Measurements from ENCODE around the gene RABEP1. TPM values are rescaled to one million over a fixed set of nuclear protein-coding genes. Genes with fewer than 3 reads are reported as not detected.
A peak's percentile ranks its signal among the peaks of the same experiment; 100 is the strongest.

The RABEP1 gene
- polyA plus RNA-seq, 3 donors, result 12.7 to 19.1 (median 13.7) TPM

GRCh38 chr17:5297245-5297644 is 15.2 kb downstream of the RABEP1 start:
- no peak overlapping the region for H3K27ac Mint-ChIP-seq
- Histone ChIP-seq H3K9ac (ENCODE audit: insufficient read depth, low read length, poor library complexity, severe bottlenecking) (no peak overlapping the region), H3K4me2 (replicated peaks; ENCODE audit: extremely low read depth, low read length, poor library complexity, severe bottlenecking) (no peak overlapping the region), H3K27me3 (ENCODE audit: control insufficient read depth in 2 of 2, insufficient read depth in 2 of 2, low read length in 2 of 2) (no peaks in the 10 kb centered on the region), H4K20me1 (ENCODE audit: insufficient read depth, low read length) (peaks cover 94% of the 10 kb centered on the region), H3K36me3 (replicated peaks in 1 of 2; ENCODE audit: control insufficient read depth in 1 of 2, insufficient read depth in 2 of 2, low read length in 2 of 2) (peaks cover 9 to 45% of the 10 kb centered on the region in 2 donors), H3K4me1 (ENCODE audit: control insufficient read depth in 1 of 2, insufficient read depth in 2 of 2, low read length in 2 of 2) (no peaks in the 10 kb centered on the region), H3K27ac (ENCODE audit: low read depth in 1 of 2, low read length in 2 of 2) (no peak overlapping the region), H2AFZ (ENCODE audit: insufficient read depth, low read depth, low read length, poor library complexity, severe bottlenecking) (no peak overlapping the region), H3K9me3 (replicated peaks in 1 of 2; ENCODE audit: control insufficient read depth in 1 of 2, insufficient read depth in 1 of 2, low read length in 2 of 2) (no peaks in the 10 kb centered on the region), H3K79me2 (ENCODE audit: insufficient read depth, low read length) (peaks cover 97% of the 10 kb centered on the region), H3K4me3 (replicated peaks in 1 of 3; ENCODE audit: low read depth in 2 of 3, low read length in 3 of 3) (no peak overlapping the region)
- peaks cover 5 to 40% of the 10 kb centered on the region in 2 donors for H3K36me3 Mint-ChIP-seq
- intact Hi-C loops (cut with micrococcal nuclease), result no loop called here
- no CpG with 5 or more reads among the region's 2 CpGs for WGBS (ENCODE audit: insufficient coverage)
- TF ChIP-seq, protein P1, sequence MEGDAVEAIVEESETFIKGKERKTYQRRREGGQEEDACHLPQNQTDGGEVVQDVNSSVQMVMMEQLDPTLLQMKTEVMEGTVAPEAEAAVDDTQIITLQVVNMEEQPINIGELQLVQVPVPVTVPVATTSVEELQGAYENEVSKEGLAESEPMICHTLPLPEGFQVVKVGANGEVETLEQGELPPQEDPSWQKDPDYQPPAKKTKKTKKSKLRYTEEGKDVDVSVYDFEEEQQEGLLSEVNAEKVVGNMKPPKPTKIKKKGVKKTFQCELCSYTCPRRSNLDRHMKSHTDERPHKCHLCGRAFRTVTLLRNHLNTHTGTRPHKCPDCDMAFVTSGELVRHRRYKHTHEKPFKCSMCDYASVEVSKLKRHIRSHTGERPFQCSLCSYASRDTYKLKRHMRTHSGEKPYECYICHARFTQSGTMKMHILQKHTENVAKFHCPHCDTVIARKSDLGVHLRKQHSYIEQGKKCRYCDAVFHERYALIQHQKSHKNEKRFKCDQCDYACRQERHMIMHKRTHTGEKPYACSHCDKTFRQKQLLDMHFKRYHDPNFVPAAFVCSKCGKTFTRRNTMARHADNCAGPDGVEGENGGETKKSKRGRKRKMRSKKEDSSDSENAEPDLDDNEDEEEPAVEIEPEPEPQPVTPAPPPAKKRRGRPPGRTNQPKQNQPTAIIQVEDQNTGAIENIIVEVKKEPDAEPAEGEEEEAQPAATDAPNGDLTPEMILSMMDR (IDR thresholded peaks at IDR 0.05), result no peak
- no peak overlapping the region for H3K4me3 Mint-ChIP-seq
- no peaks in the 10 kb centered on the region for H3K27me3 Mint-ChIP-seq (ENCODE audit: low read depth in 3 of 3)
- DNase-seq, result no peak
- H3K9me3 Mint-ChIP-seq, result peaks cover 0 to 3% (median 0%) of the 10 kb centered on the region in 7 donors
- peaks cover 3% of the 10 kb centered on the region for H3K4me1 Mint-ChIP-seq

DNA sequence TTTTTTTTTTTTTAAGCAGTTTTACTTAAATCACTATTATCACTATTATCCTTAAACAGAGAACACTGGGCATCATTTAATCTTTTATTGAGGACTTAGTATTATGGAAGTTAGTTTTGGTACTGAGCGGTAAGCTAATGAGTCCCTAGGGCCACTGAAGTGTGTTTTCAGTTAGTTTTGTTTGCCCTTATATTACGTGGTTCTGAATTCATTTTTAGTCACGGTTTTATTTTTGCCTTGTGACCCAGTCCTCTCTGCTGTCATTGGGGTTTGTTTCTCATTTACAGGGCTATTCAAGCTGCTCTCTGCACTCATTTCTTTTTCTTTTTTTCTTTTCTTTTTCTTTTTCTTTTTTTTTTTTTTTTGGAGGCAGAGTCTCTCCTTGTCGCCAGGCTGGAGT is 17.3 kb downstream of the RABEP1 start:
- Mint-ChIP-seq H3K27me3 (ENCODE audit: low read depth in 3 of 3) (no peaks in the 10 kb centered on the region), H3K27ac (peak overlapping the region in 1 of 7 donors; percentile 48), H3K4me1 (peaks cover 3% of the 10 kb centered on the region), H3K4me3 (no peak overlapping the region), H3K9me3 (no peaks in the 10 kb centered on the region), H3K36me3 (peaks cover 7 to 41% of the 10 kb centered on the region in 2 donors)
- Histone ChIP-seq H3K4me1 (ENCODE audit: control insufficient read depth in 1 of 2, insufficient read depth in 2 of 2, low read length in 2 of 2) (no peaks in the 10 kb centered on the region), H3K4me3 (replicated peaks in 1 of 3; ENCODE audit: low read depth in 2 of 3, low read length in 3 of 3) (no peak overlapping the region), H3K9me3 (replicated peaks in 1 of 2; ENCODE audit: control insufficient read depth in 1 of 2, insufficient read depth in 1 of 2, low read length in 2 of 2) (no peaks in the 10 kb centered on the region), H3K4me2 (replicated peaks; ENCODE audit: extremely low read depth, low read length, poor library complexity, severe bottlenecking) (no peak overlapping the region), H3K27ac (ENCODE audit: low read depth in 1 of 2, low read length in 2 of 2) (no peak overlapping the region), H3K27me3 (ENCODE audit: control insufficient read depth in 2 of 2, insufficient read depth in 2 of 2, low read length in 2 of 2) (no peaks in the 10 kb centered on the region), H3K36me3 (replicated peaks in 1 of 2; ENCODE audit: control insufficient read depth in 1 of 2, insufficient read depth in 2 of 2, low read length in 2 of 2) (peaks cover 9 to 35% of the 10 kb centered on the region in 2 donors), H2AFZ (ENCODE audit: insufficient read depth, low read depth, low read length, poor library complexity, severe bottlenecking) (no peak overlapping the region), H3K79me2 (ENCODE audit: insufficient read depth, low read length) (peaks cover 94% of the 10 kb centered on the region), H3K9ac (ENCODE audit: insufficient read depth, low read length, poor library complexity, severe bottlenecking) (no peak overlapping the region), H4K20me1 (ENCODE audit: insufficient read depth, low read length) (peaks cover 93% of the 10 kb centered on the region)
- WGBS (ENCODE audit: insufficient coverage), result no CpG with 5 or more reads among the region's 4 CpGs
- intact Hi-C loops (cut with micrococcal nuclease), result no loop called here
- no peak for DNase-seq
- TF ChIP-seq, protein P1 (IDR thresholded peaks at IDR 0.05), result no peak
